H1 (cell line): ENCODE measurements around the gene DCAF15. TPM values are rescaled to one million over a fixed set of nuclear protein-coding genes. Genes with fewer than 3 reads are reported as not detected.

Source experiments
- CTCF ChIA-PET: fragments of 300-600 bp; sonication (Branson Sonifier 250); formaldehyde crosslinking; loops from one replicate; lab custom pipeline; 2021; ENCODE audit not compliant: partially characterized antibody; lab: Charles Lee
- POLR2A ChIA-PET: fragments of 300-600 bp; sonication (Branson Sonifier 250); formaldehyde crosslinking; loops from one replicate; lab custom pipeline; 2021; ENCODE audit warnings: inconsistent platforms; ENCODE audit not compliant: partially characterized antibody; lab: Charles Lee
- DNase-seq, 2 experiments: peaks; one replicate each; pipeline versions ENCODE4 v3.0.0 to v3.0.0-alpha.2; 2010 to 2022; ENCODE audit warnings: low spot score in 2 of 2, low read depth in 1 of 2, mixed read lengths in 1 of 2
- FAIRE-seq: peaks from 2 replicates; lab custom pipeline; 2011; peaks lifted over from hg19 to GRCh38; lab: Jason Lieb, UNC
- H2AFZ ChIP-seq: 2 replicates; pipeline ENCODE4 v1.8.1; 2012; ENCODE audit warnings: low read length, inconsistent platforms
- H2AK5ac ChIP-seq: 2 replicates; pipeline ENCODE4 v1.6.1; 2013; ENCODE audit warnings: low read depth, low read length
- H2BK120ac ChIP-seq: replicated peaks from 2 replicates; pipeline ENCODE3; 2013; ENCODE audit warnings: low read depth, low read length, inconsistent platforms
- H2BK12ac ChIP-seq: 2 replicates; pipeline ENCODE4 v1.6.1; 2013; ENCODE audit warnings: low read depth, low read length
- H2BK15ac ChIP-seq: 2 replicates; pipeline ENCODE4 v1.6.1; 2013; ENCODE audit warnings: low read length
- H2BK20ac ChIP-seq: 2 replicates; pipeline ENCODE4 v1.6.1; 2013; ENCODE audit warnings: low read length
- H2BK5ac ChIP-seq: 2 replicates; pipeline ENCODE4 v1.6.1; 2013; ENCODE audit warnings: low read depth, low read length
- H3K14ac ChIP-seq: 2 replicates; pipeline ENCODE4 v1.6.1; 2013; ENCODE audit warnings: inconsistent platforms; ENCODE audit not compliant: insufficient read length
- H3K18ac ChIP-seq: 2 replicates; pipeline ENCODE4 v1.6.1; 2013; ENCODE audit warnings: low read length; ENCODE audit errors: extremely low read depth
- H3K23ac ChIP-seq: 2 replicates; pipeline ENCODE4 v1.6.1; 2013; ENCODE audit warnings: inconsistent platforms; ENCODE audit not compliant: insufficient read length
- H3K23me2 ChIP-seq: 2 replicates; pipeline ENCODE4 v1.6.1; 2013; ENCODE audit warnings: low read depth, low read length
- H3K27ac ChIP-seq: 2 replicates; pipeline ENCODE4 v1.6.1; 2011; ENCODE audit warnings: low read depth, low read length, inconsistent platforms
- H3K27me3 ChIP-seq, 4 experiments: replicated peaks in 1 of 4; 1 replicate in 1 of 4; 2 replicates in 3 of 4; pipeline versions ENCODE4 v1.6.1 to v1.8.1; 2011 to 2013; ENCODE audit warnings: low read length in 3 of 4, mild to moderate bottlenecking in 3 of 4, inconsistent platforms in 2 of 4, mixed read lengths in 2 of 4, moderate library complexity in 1 of 4; ENCODE audit not compliant: control insufficient read depth in 3 of 4, insufficient read depth in 3 of 4; ENCODE audit errors: extremely low read depth in 1 of 4
- H3K36me3 ChIP-seq, 4 experiments: 2 replicates each; pipeline versions ENCODE4 v1.6.1 to v1.8.1; 2011 to 2013; ENCODE audit warnings: mild to moderate bottlenecking in 4 of 4, low read length in 3 of 4, moderate library complexity in 2 of 4, control low read depth in 1 of 4, inconsistent platforms in 1 of 4; ENCODE audit not compliant: insufficient read depth in 4 of 4, control insufficient read depth in 2 of 4
- H3K4ac ChIP-seq: replicated peaks from 2 replicates; pipeline ENCODE3; 2013; ENCODE audit warnings: low read length, low read depth, mixed read lengths, inconsistent platforms; ENCODE audit not compliant: insufficient read length
- H3K4me1 ChIP-seq, 4 experiments: replicated peaks in 1 of 4; 1 replicate in 1 of 4; 2 replicates in 3 of 4; pipeline versions ENCODE4 v1.6.1 to v1.8.1; 2011 to 2013; ENCODE audit warnings: low read length in 3 of 4, inconsistent platforms in 2 of 4, mixed read lengths in 1 of 4; ENCODE audit not compliant: insufficient read depth in 4 of 4, control insufficient read depth in 3 of 4
- H3K4me2 ChIP-seq, 2 experiments: 2 replicates each; pipeline versions ENCODE4 v1.6.1 to v1.8.1; 2011 to 2013; ENCODE audit warnings: low read depth in 2 of 2, low read length in 2 of 2, control low read depth in 1 of 2, inconsistent platforms in 1 of 2, mild to moderate bottlenecking in 1 of 2; ENCODE audit not compliant: insufficient read depth in 1 of 2
- H3K4me3 ChIP-seq, 4 experiments: fragments of 200-600, 300-600 bp in 1 of 4; sonication (generic), shearing (Covaris generic), sonication (Bioruptor Twin) in 1 of 4; 2 replicates each; pipeline versions ENCODE4 v1.5.1 to v1.8.1; 2011 to 2016; ENCODE audit warnings: low read length in 4 of 4, low read depth in 3 of 4, control low read depth in 2 of 4, inconsistent platforms in 2 of 4, mild to moderate bottlenecking in 2 of 4, mixed read lengths in 1 of 4, moderate library complexity in 1 of 4; ENCODE audit not compliant: insufficient read depth in 2 of 4; ENCODE audit errors: extremely low read depth in 1 of 4
- H3K56ac ChIP-seq: replicated peaks from 2 replicates; pipeline ENCODE3; 2013; ENCODE audit warnings: low read depth, mild to moderate bottlenecking, mixed read lengths, low read length, inconsistent platforms; ENCODE audit not compliant: insufficient read length
- H3K79me1 ChIP-seq: 2 replicates; pipeline ENCODE4 v1.6.1; 2013; ENCODE audit warnings: low read depth, low read length, control low read depth
- H3K79me2 ChIP-seq, 2 experiments: 2 replicates each; pipeline versions ENCODE4 v1.6.1 to v1.8.1; 2012 to 2013; ENCODE audit warnings: low read length in 2 of 2, mild to moderate bottlenecking in 2 of 2, inconsistent platforms in 1 of 2; ENCODE audit not compliant: insufficient read depth in 2 of 2, control insufficient read depth in 1 of 2
- H3K9ac ChIP-seq, 4 experiments: replicated peaks in 1 of 4; 1 replicate in 1 of 4; 2 replicates in 3 of 4; pipeline versions ENCODE4 v1.6.1 to v1.8.1; 2011 to 2013; ENCODE audit warnings: low read depth in 3 of 4, low read length in 3 of 4, control low read depth in 2 of 4, mild to moderate bottlenecking in 2 of 4, moderate library complexity in 2 of 4, inconsistent platforms in 1 of 4; ENCODE audit errors: extremely low read depth in 1 of 4
- H3K9me3 ChIP-seq, 2 experiments: 2 replicates each; pipeline versions ENCODE4 v1.6.1 to v1.8.1; 2012 to 2013; ENCODE audit warnings: mild to moderate bottlenecking in 2 of 2, moderate library complexity in 2 of 2, control low read depth in 1 of 2, inconsistent platforms in 1 of 2, low read depth in 1 of 2, low read length in 1 of 2, mixed read lengths in 1 of 2; ENCODE audit not compliant: insufficient read depth in 2 of 2
- H4K20me1 ChIP-seq, 2 experiments: replicated peaks in 1 of 2; 2 replicates each; pipeline versions ENCODE3 to v1.8.1; 2011 to 2013; ENCODE audit warnings: inconsistent platforms in 2 of 2, low read length in 2 of 2, mild to moderate bottlenecking in 1 of 2; ENCODE audit not compliant: insufficient read depth in 2 of 2, control insufficient read depth in 1 of 2
- H4K5ac ChIP-seq: 2 replicates; pipeline ENCODE4 v1.6.1; 2013; ENCODE audit warnings: low read length, low read depth, mixed read lengths, inconsistent platforms; ENCODE audit not compliant: insufficient read length
- H4K8ac ChIP-seq: 2 replicates; pipeline ENCODE4 v1.8.0; 2013; ENCODE audit warnings: mild to moderate bottlenecking, moderate library complexity, low read length, inconsistent platforms; ENCODE audit not compliant: insufficient read depth; ENCODE audit errors: extremely low read depth
- H4K91ac ChIP-seq: replicated peaks from 2 replicates; pipeline ENCODE3; 2013; ENCODE audit warnings: low read length, mixed read lengths, inconsistent platforms; ENCODE audit not compliant: insufficient read length
- CEBPB ChIP-seq: IDR thresholded peaks from 2 replicates; pipeline ENCODE4 v1.6.1; 2012; ENCODE audit warnings: low read depth, low read length
- POLR2A ChIP-seq, 2 experiments: IDR thresholded peaks; 1 replicate in 1 of 2; 2 replicates in 1 of 2; pipeline ENCODE4 v1.6.1; 2011; ENCODE audit warnings: low read depth in 2 of 2, low read length in 2 of 2, mild to moderate bottlenecking in 2 of 2; ENCODE audit errors: control extremely low read depth in 1 of 2
- SP2 ChIP-seq: IDR thresholded peaks from 2 replicates; pipeline ENCODE4 v1.6.1; 2012; ENCODE audit warnings: mild to moderate bottlenecking, low read length, inconsistent platforms
- SP4 ChIP-seq: IDR thresholded peaks from 2 replicates; pipeline ENCODE4 v1.6.1; 2012; ENCODE audit warnings: low read length, inconsistent platforms
- TCF12 ChIP-seq: IDR thresholded peaks from 2 replicates; pipeline ENCODE4 v1.6.1; 2011; ENCODE audit warnings: low read depth, mild to moderate bottlenecking, low read length
- YY1 ChIP-seq: IDR thresholded peaks from 2 replicates; pipeline ENCODE4 v1.6.1; 2011; ENCODE audit warnings: low read depth, mild to moderate bottlenecking, low read length
- WGBS, 2 experiments: shearing (Covaris generic) in 1 of 2; methylation state at CpG; one replicate each; pipeline versions ENCODE4 v1.1.6 to v1.1.7; 2013 to 2015; ENCODE audit warnings: low lambda C conversion rate in 2 of 2, mixed read lengths in 2 of 2, inconsistent platforms in 1 of 2, low coverage in 1 of 2, missing lambda C conversion rate in 1 of 2; ENCODE audit not compliant: insufficient replicate concordance in 2 of 2, insufficient coverage in 1 of 2, insufficient read length in 1 of 2; ENCODE audit errors: extremely low coverage in 1 of 2, missing lambda C conversion rate in 1 of 2; 5-methylcytosine and 5-hydroxymethylcytosine counted together
- polyA plus RNA-seq, 7 experiments: library from polyadenylated mRNA; depleted of rRNA in 3 of 7; stranded (reverse) in 5 of 7; unstranded in 2 of 7; fragments of >200 nt in 5 of 7; fragments of 200-250 nt in 2 of 7; gene quantifications; 1 replicate in 5 of 7; 2 replicates in 1 of 7; 4 replicates in 1 of 7; pipeline versions ENCODE4 v1.2.1 to v1.2.3, GENCODE V29; 2011 to 2013; ENCODE audit warnings: missing spikeins in 2 of 7, mixed read lengths in 2 of 7
- total RNA-seq: library from RNA; stranded (reverse); fragmentation: NEBNext Ultra II Directional; extraction: Animal tissue kit (Norgen Biotek cat#: 25700); gene quantifications from 2 replicates; pipeline ENCODE4 v1.2.1, GENCODE V29; 2021

The DCAF15 gene
- total and polyA plus RNA-seq, 2 of the 8 experiments (the other 6 are each of a cell fraction or from before 2014, with no cell fraction given) = 68.7 to 80.8 TPM

GRCh38 chr19:13902993-13903555 lies 49.2 kb upstream of the DCAF15 start:
- Histone ChIP-seq H2BK5ac (no peak overlapping the region), H3K23ac (no peak overlapping the region), H3K27me3 (peaks cover 0 to 4% (median 3%) of the 10 kb centered on the region in 4 experiments; a peak in 3 of 7 replicates), H2BK15ac (no peak overlapping the region), H3K9me3 (no peaks in the 10 kb centered on the region), H3K14ac (no peak overlapping the region), H3K36me3 (no peaks in the 10 kb centered on the region), H3K27ac (no peak overlapping the region), H2BK120ac (no peak overlapping the region), H3K18ac (no peak overlapping the region), H4K91ac (no peak overlapping the region), H2AFZ (no peak overlapping the region), H3K4me2 (no peak overlapping the region), H4K5ac (no peak overlapping the region), H3K23me2 (peaks cover 8% of the 10 kb centered on the region; the same call in 1 of the 2 replicates), H2BK20ac (no peak overlapping the region), H4K20me1 (no peaks in the 10 kb centered on the region), H3K4ac (no peak overlapping the region), H4K8ac (no peak overlapping the region), H3K4me1 (peaks cover 0 to 6% (median under 1%) of the 10 kb centered on the region in 4 experiments; a peak in 2 of 7 replicates), H2AK5ac (no peak overlapping the region), H3K56ac (no peak overlapping the region), H2BK12ac (no peak overlapping the region), H3K4me3 (no peak overlapping the region), H3K9ac (no peak overlapping the region), H3K79me1 (peaks cover 3% of the 10 kb centered on the region; the same call in 1 of the 2 replicates), H3K79me2 (no peaks in the 10 kb centered on the region)
- ChIA-PET CTCF (interaction anchor here (0.6 to 1.9 kb wide), 25 partner anchors 10 to 423 kb away, joined by 3 to 9 read pairs (median 3); partner anchors contain the start of gene IL27RA), POLR2A (interaction anchor here (0.8 to 1.3 kb wide), 3 partner anchors 76 to 742 kb away, joined by 3 read pairs; partner anchors contain the start of gene ASF1B)
- no peak for FAIRE-seq
- 86% methylated on average over 4 of the region's 4 CpGs; no CpG with 5 or more reads in 1 of the 2 experiments for WGBS, 2 experiments
- peak in 1 of 2 experiments; percentile 57 for DNase-seq
- TF ChIP-seq TCF12 (no peak), CEBPB (no peak), YY1 (no peak), POLR2A (IDR thresholded peaks at IDR 0.05; ENCODE audit: control extremely low read depth in 1 of 2, low read depth in 2 of 2, low read length in 2 of 2) (no peak), SP4 (no peak), SP2 (peak; percentile 41)
